Activated CD8-positive, alpha-beta memory T cell treated with anti-CD3 and anti-CD28 coated beads for 24 hours (primary cell): ENCODE data around the gene SLC38A7.
A peak's percentile ranks its signal among the peaks of the same experiment; 100 is the strongest.
"Not testable (repeated sequence)": the region's sequence is repeated elsewhere in the genome, so short reads cannot be mapped to it uniquely, and the experiment has no call there.

Source experiments
- DNase-seq: peaks from one replicate; pipeline ENCODE4 v3.0.0-alpha.2; 2020

SLC38A7 gene

GRCh38 chr16:58684354-58685083 is at the start of gene SLC38A7:
TSS of gene SLC38A7 (minus strand) at chr16:58684770. CDS start at chr16:58680126, 4,644 bp downstream.
- peak; percentile 89 for DNase-seq

GRCh38 chr16:58733671-58734458 is 49.3 kb upstream of the SLC38A7 start, which contains the start of gene GOT2:
TSS of gene GOT2 (minus strand) at chr16:58734316. CDS start at chr16:58734228, 88 bp downstream.
- DNase-seq = peak; percentile 93

GRCh38 chr16:58733248-58733670 is 48.7 kb upstream of the SLC38A7 start:
- no peak for DNase-seq

GRCh38 chr16:58732545-58733247 is 48.1 kb upstream of the SLC38A7 start:
- DNase-seq = peak; percentile 59

- DNase-seq = no peak
Measured at GRCh38 chr16:58730724-58731370, 46.3 kb upstream of the SLC38A7 start.

GRCh38 chr16:58727796-58728568 is 43.4 kb upstream of the SLC38A7 start:
- DNase-seq = no peak

- DNase-seq = no peak
Measured at GRCh38 chr16:58727028-58727781, 42.6 kb upstream of the SLC38A7 start.

GRCh38 chr16:58723109-58723508 is 38.5 kb upstream of the SLC38A7 start:
- DNase-seq = no peak

GRCh38 chr16:58717994-58718393 is 33.4 kb upstream of the SLC38A7 start:
- no peak for DNase-seq

- no peak for DNase-seq
Measured at GRCh38 chr16:58716468-58716867, 31.9 kb upstream of the SLC38A7 start.

- DNase-seq = no peak
Measured at GRCh38 chr16:58713742-58714141, 29.2 kb upstream of the SLC38A7 start.

GRCh38 chr16:58709333-58709732 is 24.8 kb upstream of the SLC38A7 start:
- DNase-seq = no peak

GRCh38 chr16:58699151-58699550 is 14.6 kb upstream of the SLC38A7 start:
- DNase-seq = no peak

- no peak for DNase-seq
Measured at GRCh38 chr16:58695368-58695767, 10.8 kb upstream of the SLC38A7 start.

GRCh38 chr16:58692450-58692849 is 7.9 kb upstream of the SLC38A7 start:
- DNase-seq = no peak

- DNase-seq = not testable (repeated sequence)
Measured at GRCh38 chr16:58686985-58687706, 2.6 kb upstream of the SLC38A7 start.

GRCh38 chr16:58685084-58685449 is 497 bp upstream of the SLC38A7 start:
- DNase-seq = no peak

GRCh38 chr16:58684001-58684353 is 593 bp downstream of the SLC38A7 start:
- no peak for DNase-seq

GRCh38 chr16:58679763-58680162 is 4.8 kb downstream of the SLC38A7 start:
- DNase-seq = no peak

- DNase-seq = no peak
Measured at GRCh38 chr16:58678716-58679115, 5.9 kb downstream of the SLC38A7 start.

GRCh38 chr16:58678269-58678668 is 6.3 kb downstream of the SLC38A7 start:
- DNase-seq = no peak
